NOMO-1 treated with DMSO at 0.1 percent for 48 hours (cell line): ENCODE measurements around the gene SYCN.

ENCODE experiments used
- DNase-seq: peaks from one replicate; lab custom pipeline; 2025; ENCODE audit not compliant: unreplicated experiment; lab: John Stamatoyannopoulos, UW

SYCN gene

GRCh38 chr19:39194832-39195542, 9.1 kb downstream of the SYCN start:
- DNase-seq, result no peak

DNA sequence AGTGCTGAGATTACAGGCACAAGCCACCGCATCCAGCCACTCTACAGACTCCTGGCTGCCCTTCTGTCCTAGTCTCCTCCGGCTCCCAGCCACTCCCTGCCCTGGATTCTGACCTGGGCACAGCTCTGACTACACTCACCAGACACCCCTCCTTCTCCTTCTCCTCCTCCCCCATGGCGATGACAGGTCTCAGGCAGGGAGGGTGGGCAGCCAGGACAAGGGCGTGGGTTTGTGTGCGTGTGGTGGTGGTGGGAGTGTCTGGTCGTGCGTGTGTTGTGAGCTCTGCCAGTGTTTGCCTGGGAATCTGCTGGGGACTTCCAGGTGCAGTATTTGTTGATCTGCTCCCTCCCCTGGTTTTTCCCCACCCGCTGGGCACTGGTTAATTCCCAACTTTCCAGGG, 10.3 kb downstream of the SYCN start:
- DNase-seq, result no peak

DNA sequence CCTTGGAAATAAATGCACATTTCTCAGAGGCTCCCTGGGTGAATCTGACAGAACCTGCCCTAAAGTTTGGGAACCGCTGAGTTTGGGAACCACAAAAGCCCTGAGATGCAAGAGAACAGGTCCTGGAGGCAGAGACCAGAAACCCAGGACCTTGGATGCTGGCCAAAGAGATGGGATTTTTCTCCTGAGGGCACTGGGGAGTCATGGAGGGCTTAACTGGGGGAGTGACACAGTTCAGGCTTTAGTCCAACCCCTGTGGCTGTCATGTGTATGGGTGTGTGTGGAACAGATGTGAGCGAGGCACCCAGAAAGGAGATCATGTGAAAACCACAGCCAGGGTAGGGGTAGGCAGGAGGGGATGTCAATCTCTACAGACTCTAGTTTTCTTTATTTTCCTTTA, 11.2 kb downstream of the SYCN start:
- DNase-seq, result no peak

DNA sequence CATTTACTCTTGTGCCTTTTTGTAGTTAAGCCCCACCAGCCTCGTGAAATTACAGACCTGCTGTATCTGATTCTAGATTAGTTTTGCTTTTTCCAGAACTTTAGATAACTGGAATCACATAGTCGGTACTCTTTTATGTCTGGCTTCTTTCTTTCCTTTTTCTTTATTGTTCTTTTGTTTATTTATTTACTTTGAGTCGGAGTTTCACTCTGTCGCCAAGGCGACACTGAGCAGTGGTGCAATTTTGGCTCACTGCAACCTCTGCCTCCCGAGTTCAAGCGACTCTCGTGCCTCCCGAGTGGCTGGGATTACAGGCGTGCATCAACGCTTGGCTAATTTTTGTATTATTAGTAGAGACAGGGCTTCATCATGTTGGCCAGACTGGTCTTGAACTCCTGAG, 13.3 kb downstream of the SYCN start:
- DNase-seq, result no peak

DNA sequence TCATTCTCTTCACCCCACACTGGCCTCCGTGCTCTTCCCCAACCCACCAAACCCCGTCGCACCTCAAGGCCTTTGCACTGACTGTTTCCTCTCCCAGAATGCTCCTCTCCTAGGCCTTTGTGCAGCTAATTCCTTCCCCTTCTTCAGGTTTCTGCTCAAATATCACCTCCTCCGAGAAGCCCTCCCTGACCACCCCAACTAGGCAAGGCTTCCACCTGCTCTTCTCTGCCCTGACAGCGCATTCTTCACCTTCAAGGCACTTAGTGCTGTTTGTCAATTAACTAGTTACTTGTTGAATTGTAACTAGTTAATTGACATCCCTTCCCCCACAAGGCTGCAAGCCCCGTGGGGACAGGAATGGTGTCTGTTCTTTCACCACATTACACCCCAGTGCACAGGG, 15.1 kb downstream of the SYCN start:
- DNase-seq, result no peak

GRCh38 chr19:39187552-39187943, 16.5 kb downstream of the SYCN start:
- no peak for DNase-seq

- no peak for DNase-seq
These were observed 17.7 kb downstream of the SYCN start for GRCh38 chr19:39186391-39186790.

DNA sequence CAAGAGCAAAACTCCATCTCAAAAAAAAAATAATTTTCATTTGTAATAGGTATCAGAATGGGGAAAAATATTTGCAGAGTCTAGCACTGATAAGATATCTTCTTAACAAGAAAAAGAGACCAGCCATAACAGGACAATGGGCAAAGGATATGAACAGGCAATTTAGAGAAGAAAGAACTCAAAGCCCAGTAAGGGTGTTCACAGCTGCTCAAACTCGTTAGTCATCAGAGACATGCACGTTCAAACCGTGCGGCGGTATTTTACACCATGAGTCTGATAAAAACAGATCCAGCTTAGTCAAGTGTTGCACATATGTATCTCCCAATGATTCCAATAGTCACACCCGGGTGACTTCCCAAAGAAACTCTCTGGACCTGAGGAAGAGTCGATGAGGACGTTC, 21.0 kb downstream of the SYCN start:
- DNase-seq, result no peak

GRCh38 chr19:39182174-39182505, 21.9 kb downstream of the SYCN start:
- no peak for DNase-seq

DNA sequence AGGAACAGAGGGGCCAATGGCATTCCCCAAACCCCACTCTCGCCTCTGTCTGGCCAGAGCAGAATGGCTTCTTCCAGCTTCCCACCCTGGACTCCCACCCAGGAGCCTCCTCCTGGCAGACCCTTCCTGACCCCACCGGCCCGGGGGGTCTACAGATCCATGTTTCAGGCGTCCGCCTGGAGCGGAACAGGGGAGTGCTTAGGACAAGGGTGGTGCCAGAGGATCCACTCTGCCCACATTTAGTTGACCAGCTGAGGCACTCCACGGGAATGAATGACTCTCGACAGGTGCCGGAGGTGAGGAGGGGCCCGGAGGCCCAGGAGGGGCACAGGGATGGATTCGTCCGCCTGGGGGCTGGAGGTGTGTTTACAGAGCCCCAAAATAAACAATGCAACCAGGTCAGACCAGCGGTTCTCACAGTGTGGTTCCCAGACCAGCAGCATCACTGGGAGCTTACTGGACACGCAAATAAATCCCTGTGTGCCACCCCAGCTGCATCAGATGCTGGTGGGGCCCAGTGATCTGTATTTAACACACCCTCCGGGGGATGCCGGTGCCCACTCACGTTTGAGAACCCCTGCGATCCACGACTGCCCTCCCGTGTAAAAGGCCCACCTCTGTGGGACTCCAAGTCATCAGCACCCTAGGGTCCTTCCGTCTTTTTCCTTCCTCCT, 22.4 kb downstream of the SYCN start:
- no peak for DNase-seq

DNA sequence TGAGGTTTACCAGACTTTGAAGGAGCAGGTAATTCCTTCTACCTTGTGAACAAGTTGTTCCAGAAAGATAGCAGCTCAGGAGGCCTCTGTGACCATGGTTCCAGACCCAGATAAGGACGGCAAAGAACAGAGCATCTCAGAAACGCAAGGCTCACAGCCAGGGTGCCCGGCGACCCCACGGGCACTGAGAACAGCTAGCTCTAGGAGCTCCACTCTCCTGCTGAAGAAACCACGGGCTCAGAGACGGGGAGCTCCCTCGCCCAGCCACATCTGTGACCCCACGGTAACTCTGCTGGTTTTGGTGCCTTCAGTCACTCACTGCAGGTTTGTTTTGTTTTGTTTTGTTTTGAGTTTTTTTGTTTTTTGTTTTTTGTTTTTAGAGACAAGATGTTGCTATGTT, 23.3 kb downstream of the SYCN start:
- no peak for DNase-seq

GRCh38 chr19:39179754-39180153, 24.3 kb downstream of the SYCN start:
- no peak for DNase-seq

- DNase-seq, result no peak
These were observed 25.6 kb downstream of the SYCN start for GRCh38 chr19:39178296-39179006.

- no peak for DNase-seq
These were observed 26.3 kb downstream of the SYCN start for GRCh38 chr19:39177736-39178135.

- no peak for DNase-seq
These were observed 26.9 kb downstream of the SYCN start for GRCh38 chr19:39177110-39177699.

DNA sequence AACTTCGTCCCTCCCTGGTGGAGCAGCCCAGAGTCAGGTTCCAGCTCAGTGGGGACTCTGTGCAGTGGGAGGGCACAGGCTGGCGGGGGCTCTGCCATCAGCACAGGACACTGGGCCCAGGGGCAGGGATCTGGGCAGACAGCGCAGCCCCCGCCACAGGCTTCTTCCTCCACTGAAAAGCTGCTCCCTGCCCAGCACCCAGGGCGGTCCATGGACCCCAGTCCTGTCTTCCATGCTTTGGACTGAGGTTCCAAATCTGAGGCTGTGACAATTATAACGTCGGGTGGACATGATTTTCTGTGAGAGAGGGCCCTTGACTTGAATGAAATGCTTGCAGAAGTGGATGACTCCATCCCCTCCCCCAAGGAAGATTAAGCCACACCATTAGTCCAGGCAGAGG, 28.5 kb downstream of the SYCN start:
- no peak for DNase-seq

GRCh38 chr19:39174558-39175544, 29.2 kb downstream of the SYCN start:
- no peak for DNase-seq

DNA sequence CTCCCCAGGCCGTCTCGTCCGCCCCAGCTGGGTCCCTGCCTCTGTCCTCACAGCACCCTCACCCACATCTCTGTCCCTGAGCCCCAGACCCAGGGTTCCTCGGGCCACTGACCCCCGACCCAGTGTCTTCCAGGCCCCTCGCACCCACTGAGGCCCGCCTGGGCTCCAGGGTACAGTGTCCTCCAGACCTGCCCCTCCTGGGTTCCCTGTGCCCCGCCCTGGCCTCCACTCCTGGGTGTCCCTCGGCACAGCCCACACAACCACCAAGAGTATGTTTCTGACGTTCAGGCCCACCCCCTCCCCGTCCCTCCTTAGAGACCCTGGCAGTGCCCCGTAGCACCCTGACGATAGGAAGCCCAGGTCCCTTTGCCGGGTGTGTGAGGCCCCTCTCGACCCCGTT, 29.9 kb downstream of the SYCN start:
- no peak for DNase-seq

DNA sequence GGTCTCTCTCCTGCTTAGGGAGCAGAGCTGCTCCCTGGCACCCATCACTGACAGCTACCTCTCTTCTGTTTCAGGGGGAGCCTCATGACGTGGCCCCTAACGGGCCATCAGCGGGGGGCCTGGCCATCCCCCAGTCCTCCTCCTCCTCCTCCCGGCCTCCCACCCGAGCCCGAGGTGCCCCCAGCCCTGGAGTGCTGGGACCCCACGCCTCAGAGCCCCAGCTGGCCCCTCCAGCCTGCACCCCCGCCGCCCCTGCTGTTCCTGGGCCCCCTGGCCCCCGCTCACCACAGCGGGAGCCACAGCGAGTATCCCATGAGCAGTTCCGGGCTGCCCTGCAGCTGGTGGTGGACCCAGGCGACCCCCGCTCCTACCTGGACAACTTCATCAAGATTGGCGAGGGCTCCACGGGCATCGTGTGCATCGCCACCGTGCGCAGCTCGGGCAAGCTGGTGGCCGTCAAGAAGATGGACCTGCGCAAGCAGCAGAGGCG, 30.5 kb downstream of the SYCN start:
- no peak for DNase-seq

GRCh38 chr19:39172700-39173501, 31.2 kb downstream of the SYCN start:
- no peak for DNase-seq
